HL-60 (cell line): ENCODE data around the gene TRPV5.

Source experiments
- GABPA ChIP-seq: IDR thresholded peaks from 2 replicates; pipeline ENCODE4 v1.6.1; 2012; ENCODE audit warnings: low read depth
- POLR2AphosphoS5 ChIP-seq: IDR thresholded peaks from 2 replicates; pipeline ENCODE4 v1.6.1; 2012; ENCODE audit warnings: low read depth
- REST ChIP-seq: IDR thresholded peaks from 2 replicates; pipeline ENCODE4 v1.6.1; 2012; ENCODE audit warnings: low read depth; ENCODE audit not compliant: insufficient replicate concordance
- SPI1 ChIP-seq: IDR thresholded peaks from 2 replicates; pipeline ENCODE4 v1.6.1; 2012; ENCODE audit warnings: low read depth, mild to moderate bottlenecking, borderline replicate concordance
- TF ChIP-seq, protein P1 (sequence below): IDR thresholded peaks from one replicate; pipeline ENCODE4 v1.5.1; 2011; ENCODE audit warnings: low read length, control low read depth, inconsistent platforms; ENCODE audit not compliant: insufficient read depth

GRCh38 chr7:142886866-142887265 is 46.7 kb downstream of the TRPV5 start:
- TF ChIP-seq, protein P1, sequence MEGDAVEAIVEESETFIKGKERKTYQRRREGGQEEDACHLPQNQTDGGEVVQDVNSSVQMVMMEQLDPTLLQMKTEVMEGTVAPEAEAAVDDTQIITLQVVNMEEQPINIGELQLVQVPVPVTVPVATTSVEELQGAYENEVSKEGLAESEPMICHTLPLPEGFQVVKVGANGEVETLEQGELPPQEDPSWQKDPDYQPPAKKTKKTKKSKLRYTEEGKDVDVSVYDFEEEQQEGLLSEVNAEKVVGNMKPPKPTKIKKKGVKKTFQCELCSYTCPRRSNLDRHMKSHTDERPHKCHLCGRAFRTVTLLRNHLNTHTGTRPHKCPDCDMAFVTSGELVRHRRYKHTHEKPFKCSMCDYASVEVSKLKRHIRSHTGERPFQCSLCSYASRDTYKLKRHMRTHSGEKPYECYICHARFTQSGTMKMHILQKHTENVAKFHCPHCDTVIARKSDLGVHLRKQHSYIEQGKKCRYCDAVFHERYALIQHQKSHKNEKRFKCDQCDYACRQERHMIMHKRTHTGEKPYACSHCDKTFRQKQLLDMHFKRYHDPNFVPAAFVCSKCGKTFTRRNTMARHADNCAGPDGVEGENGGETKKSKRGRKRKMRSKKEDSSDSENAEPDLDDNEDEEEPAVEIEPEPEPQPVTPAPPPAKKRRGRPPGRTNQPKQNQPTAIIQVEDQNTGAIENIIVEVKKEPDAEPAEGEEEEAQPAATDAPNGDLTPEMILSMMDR = no peak
- TF ChIP-seq GABPA (no peak), REST (no peak), POLR2AphosphoS5 (no peak), SPI1 (no peak)
